Caco-2 (cell line): ENCODE measurements around the gene E2F8. TPM values are rescaled to one million over a fixed set of nuclear protein-coding genes. Genes with fewer than 3 reads are reported as not detected.
A peak's percentile ranks its signal among the peaks of the same experiment; 100 is the strongest.

ENCODE experiments used
- BruUV-seq: library from RNA; stranded (reverse); fragments of 400-500 nt; replicated peaks from 2 replicates; lab custom pipeline; 2021; lab: Mats Ljungman, UMichigan
- CTCF ChIA-PET: fragments of 300-600 bp; sonication (Branson Sonifier 250); formaldehyde crosslinking; loops from one replicate; lab custom pipeline; 2022; ENCODE audit warnings: antibody characterized with exemption; lab: Charles Lee
- POLR2A ChIA-PET: fragments of 300-600 bp; sonication (Branson Sonifier 250); formaldehyde crosslinking; loops from one replicate; lab custom pipeline; 2022; ENCODE audit warnings: antibody characterized with exemption; lab: Charles Lee
- DNase-seq, 2 experiments: peaks; one replicate each; pipeline versions ENCODE4 v3.0.0 to v3.0.0-alpha.2; 2020 to 2022
- H3K27me3 ChIP-seq: replicated peaks from 2 replicates; pipeline ENCODE4 v1.6.0; 2011; ENCODE audit warnings: low read length; ENCODE audit not compliant: control insufficient read depth, insufficient read depth
- H3K36me3 ChIP-seq: 2 replicates; pipeline ENCODE4 v1.5.1; 2011; ENCODE audit warnings: low read length; ENCODE audit not compliant: control insufficient read depth, insufficient read depth
- H3K4me1 ChIP-seq: fragments of 250-450 bp; sonication (Bioruptor Pico); 2 replicates; pipeline ENCODE4 v1.5.1; 2020; ENCODE audit warnings: mild to moderate bottlenecking
- H3K4me3 ChIP-seq: 2 replicates; pipeline ENCODE4 v1.5.1; 2011; ENCODE audit warnings: low read depth, mild to moderate bottlenecking, control low read depth, low read length
- H3K9me3 ChIP-seq: fragments of 250-450 bp; sonication (Bioruptor Pico); 2 replicates; pipeline ENCODE4 v1.5.1; 2020; ENCODE audit warnings: mild to moderate bottlenecking, moderate library complexity
- H3K27ac Mint-ChIP-seq: one replicate; pipeline ENCODE4 v1.8.0; 2022; ENCODE audit warnings: mixed read lengths; ENCODE audit not compliant: unreplicated experiment
- H3K27me3 Mint-ChIP-seq: one replicate; pipeline ENCODE4 v1.8.0; 2022; ENCODE audit warnings: mixed read lengths; ENCODE audit not compliant: insufficient read depth, unreplicated experiment
- H3K36me3 Mint-ChIP-seq: one replicate; pipeline ENCODE4 v1.8.0; 2022; ENCODE audit warnings: mild to moderate bottlenecking, mixed read lengths; ENCODE audit not compliant: insufficient read depth, unreplicated experiment
- H3K4me1 Mint-ChIP-seq: one replicate; pipeline ENCODE4 v1.8.0; 2022; ENCODE audit warnings: low read depth, mixed read lengths; ENCODE audit not compliant: unreplicated experiment
- H3K4me3 Mint-ChIP-seq: one replicate; pipeline ENCODE4 v1.8.0; 2022; ENCODE audit warnings: mild to moderate bottlenecking, moderate library complexity, mixed read lengths; ENCODE audit not compliant: unreplicated experiment
- H3K9me3 Mint-ChIP-seq: one replicate; pipeline ENCODE4 v1.8.0; 2022; ENCODE audit warnings: mixed read lengths; ENCODE audit not compliant: unreplicated experiment
- intact Hi-C: fragments of 100-400 bp; cut with micrococcal nuclease; formaldehyde crosslinking; loops from one replicate; pipeline ENCODE4 v1.10.0; 2022; ENCODE audit not compliant: unreplicated experiment
- total RNA-seq: library from RNA; stranded (reverse); gene quantifications from 2 replicates; pipeline ENCODE4 v1.2.3, GENCODE V29; 2022
- TF ChIP-seq, protein P1 (sequence below), 2 experiments: fragments of 200-600 bp in 1 of 2; IDR thresholded peaks; 1 replicate in 1 of 2; 2 replicates in 1 of 2; pipeline versions ENCODE4 v1.5.1 to v1.8.0; 2011 to 2022; ENCODE audit warnings: antibody characterized with exemption in 1 of 2, control low read depth in 1 of 2, inconsistent platforms in 1 of 2, low read depth in 1 of 2, low read length in 1 of 2, mild to moderate bottlenecking in 1 of 2, moderate library complexity in 1 of 2; ENCODE audit not compliant: insufficient read depth in 1 of 2, severe bottlenecking in 1 of 2, unreplicated experiment in 1 of 2

The E2F8 gene
- total RNA-seq, 1 experiment from 2014 or later, result 38.1 TPM

GRCh38 chr11:19244621-19245020 is 3.9 kb upstream of the E2F8 start:
- TF ChIP-seq, protein P1, sequence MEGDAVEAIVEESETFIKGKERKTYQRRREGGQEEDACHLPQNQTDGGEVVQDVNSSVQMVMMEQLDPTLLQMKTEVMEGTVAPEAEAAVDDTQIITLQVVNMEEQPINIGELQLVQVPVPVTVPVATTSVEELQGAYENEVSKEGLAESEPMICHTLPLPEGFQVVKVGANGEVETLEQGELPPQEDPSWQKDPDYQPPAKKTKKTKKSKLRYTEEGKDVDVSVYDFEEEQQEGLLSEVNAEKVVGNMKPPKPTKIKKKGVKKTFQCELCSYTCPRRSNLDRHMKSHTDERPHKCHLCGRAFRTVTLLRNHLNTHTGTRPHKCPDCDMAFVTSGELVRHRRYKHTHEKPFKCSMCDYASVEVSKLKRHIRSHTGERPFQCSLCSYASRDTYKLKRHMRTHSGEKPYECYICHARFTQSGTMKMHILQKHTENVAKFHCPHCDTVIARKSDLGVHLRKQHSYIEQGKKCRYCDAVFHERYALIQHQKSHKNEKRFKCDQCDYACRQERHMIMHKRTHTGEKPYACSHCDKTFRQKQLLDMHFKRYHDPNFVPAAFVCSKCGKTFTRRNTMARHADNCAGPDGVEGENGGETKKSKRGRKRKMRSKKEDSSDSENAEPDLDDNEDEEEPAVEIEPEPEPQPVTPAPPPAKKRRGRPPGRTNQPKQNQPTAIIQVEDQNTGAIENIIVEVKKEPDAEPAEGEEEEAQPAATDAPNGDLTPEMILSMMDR (IDR thresholded peaks at IDR 0.05; ENCODE audit: insufficient read depth in 1 of 2, low read depth in 1 of 2, low read length in 1 of 2, severe bottlenecking in 1 of 2, unreplicated experiment in 1 of 2), result no peak
- DNase-seq, result peak in 1 of 2 experiments; percentile 24
- intact Hi-C loops, result loop anchor here (1.0 to 5.0 kb wide), 3 partner anchors 67 to 172 kb away; partner anchors contain the start of gene ZDHHC13
- Histone ChIP-seq H3K9me3 (no peaks in the 10 kb centered on the region), H3K27me3 (no peaks in the 10 kb centered on the region), H3K4me3 (no peak overlapping the region), H3K4me1 (peaks cover 38% of the 10 kb centered on the region), H3K36me3 (no peaks in the 10 kb centered on the region)
- Mint-ChIP-seq H3K36me3 (peaks cover 35% of the 10 kb centered on the region), H3K9me3 (peaks cover 13% of the 10 kb centered on the region), H3K4me1 (peaks cover 22% of the 10 kb centered on the region), H3K27me3 (no peaks in the 10 kb centered on the region), H3K27ac (peak overlapping the region; percentile 64), H3K4me3 (peak overlapping the region; percentile 35)
- POLR2A ChIA-PET, result interaction anchor here (0.5 to 0.6 kb wide), 2 partner anchors 91 to 311 kb away, joined by 4 to 5 read pairs; no protein-coding TSS in a partner anchor
- CTCF ChIA-PET, result interaction anchor here (0.7 to 1.4 kb wide), 2 partner anchors 168 to 174 kb away, joined by 3 read pairs; no protein-coding TSS in a partner anchor
- no TSS peak for BruUV-seq

DNA sequence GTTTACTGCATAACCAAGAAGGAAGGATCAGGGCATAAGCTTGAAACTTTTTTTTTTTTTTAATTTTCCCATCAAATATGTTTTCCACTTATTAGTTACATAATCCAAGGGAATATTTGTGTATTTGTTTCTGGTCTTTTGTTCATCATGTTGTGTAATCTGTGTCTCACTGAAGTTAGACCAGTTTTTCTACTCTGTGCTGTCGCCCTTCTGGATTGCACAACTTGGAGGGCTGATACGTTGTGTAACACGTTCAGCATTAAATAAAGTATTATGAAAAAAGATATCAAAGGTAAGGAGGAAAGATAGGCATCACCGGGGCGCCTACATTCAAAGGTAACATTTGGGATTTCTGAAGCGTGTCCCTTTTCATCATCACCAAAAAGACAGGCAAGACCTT is 3.3 kb upstream of the E2F8 start:
- Histone ChIP-seq H3K9me3 (no peaks in the 10 kb centered on the region), H3K4me1 (peaks cover 42% of the 10 kb centered on the region), H3K4me3 (no peak overlapping the region), H3K27me3 (no peaks in the 10 kb centered on the region), H3K36me3 (no peaks in the 10 kb centered on the region)
- Mint-ChIP-seq H3K9me3 (peaks cover 13% of the 10 kb centered on the region), H3K27ac (peak overlapping the region; percentile 64), H3K27me3 (no peaks in the 10 kb centered on the region), H3K4me1 (peaks cover 22% of the 10 kb centered on the region), H3K4me3 (peak overlapping the region; percentile 35), H3K36me3 (peaks cover 35% of the 10 kb centered on the region)
- ChIA-PET POLR2A (interaction anchor here (0.5 kb wide), 1 partner anchor 312 kb away, joined by 4 read pairs; no protein-coding TSS in a partner anchor), CTCF (interaction anchor here (1.4 kb wide), 1 partner anchor 173 kb away, joined by 3 read pairs; no protein-coding TSS in a partner anchor)
- DNase-seq, result peak; percentile 68 to 75
- intact Hi-C loops, result loop anchor here (1.0 to 5.0 kb wide), 3 partner anchors 67 to 172 kb away; partner anchors contain the start of gene ZDHHC13
- BruUV-seq, result no TSS peak
- TF ChIP-seq, protein P1 (IDR thresholded peaks at IDR 0.05; ENCODE audit: insufficient read depth in 1 of 2, low read depth in 1 of 2, low read length in 1 of 2, severe bottlenecking in 1 of 2, unreplicated experiment in 1 of 2), result no peak

- Histone ChIP-seq H3K36me3 (no peaks in the 10 kb centered on the region), H3K27me3 (no peaks in the 10 kb centered on the region), H3K9me3 (no peaks in the 10 kb centered on the region), H3K4me1 (peaks cover 47% of the 10 kb centered on the region), H3K4me3 (no peak overlapping the region)
- intact Hi-C loops, result loop anchor here (1.0 to 5.0 kb wide), 3 partner anchors 66 to 171 kb away; partner anchors contain the start of gene ZDHHC13
- BruUV-seq, result no TSS peak
- Mint-ChIP-seq H3K27ac (peak overlapping the region; percentile 64), H3K36me3 (peaks cover 40% of the 10 kb centered on the region), H3K9me3 (peaks cover 10% of the 10 kb centered on the region), H3K4me1 (peaks cover 25% of the 10 kb centered on the region), H3K4me3 (peak overlapping the region; percentile 97), H3K27me3 (no peaks in the 10 kb centered on the region)
- DNase-seq, result no peak
- CTCF ChIA-PET, result interaction anchor here (1.4 kb wide), 1 partner anchor 173 kb away, joined by 3 read pairs; no protein-coding TSS in a partner anchor
- POLR2A ChIA-PET, result no interaction called here
- TF ChIP-seq, protein P1 (IDR thresholded peaks at IDR 0.05; ENCODE audit: insufficient read depth in 1 of 2, low read depth in 1 of 2, low read length in 1 of 2, severe bottlenecking in 1 of 2, unreplicated experiment in 1 of 2), result no peak
Observed at GRCh38 chr11:19243613-19244012, 2.9 kb upstream of the E2F8 start.
